Measurements from ENCODE around the gene GPATCH8.
"Not testable (repeated sequence)": the region's sequence is repeated elsewhere in the genome, so short reads cannot be mapped to it uniquely, and the experiment has no call there.

The GPATCH8 gene

DNA sequence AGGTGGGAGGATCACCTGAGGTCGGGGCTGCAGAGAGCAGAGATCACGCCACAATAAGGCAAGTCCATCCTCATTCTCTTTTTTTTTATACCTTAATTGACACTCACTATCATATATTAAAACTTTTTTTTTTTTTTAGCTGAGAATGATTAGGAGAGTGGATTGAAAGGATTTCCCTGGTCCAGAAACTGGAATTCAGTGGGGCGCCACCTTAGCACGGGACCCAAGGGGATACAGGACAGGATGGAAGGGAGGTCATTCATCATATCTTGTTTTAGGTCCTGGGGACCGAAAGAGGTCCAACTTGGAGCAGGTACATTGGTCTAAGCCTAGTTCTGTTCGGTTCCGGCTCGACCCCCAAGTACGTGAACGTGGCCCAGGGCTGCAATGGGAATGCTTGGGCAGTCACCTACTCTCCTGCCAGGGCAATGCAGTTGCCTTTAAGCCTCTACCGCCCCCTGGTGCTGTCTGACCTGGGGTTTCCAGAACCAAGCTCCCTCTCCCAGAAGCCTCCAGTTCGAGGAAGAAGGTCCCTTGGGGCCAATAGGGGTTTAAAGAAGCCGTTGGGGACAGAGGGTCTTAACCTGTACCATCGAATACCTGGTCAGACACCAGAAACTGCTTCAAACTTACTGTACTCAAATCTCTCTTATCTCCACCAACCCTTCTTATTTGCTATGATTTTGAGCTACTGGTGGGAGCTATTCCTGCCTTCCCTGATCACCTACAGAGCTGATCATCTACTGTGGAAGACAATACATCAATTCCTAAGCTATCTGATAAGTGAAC, 19.9 kb upstream of the GPATCH8 start:
- H3K9ac ChIP-seq (ENCODE audit: low read length): no peak overlapping the region
- H3K27ac ChIP-seq (ENCODE audit: low read depth, low read length): no peak overlapping the region
- H3K27me3 ChIP-seq (ENCODE audit: control insufficient read depth in 1 of 2, insufficient read depth in 2 of 2, low read length in 2 of 2): no peaks in the 10 kb centered on the region
- no peak overlapping the region for H3K4me3 ChIP-seq (ENCODE audit: low read depth in 1 of 2, low read length in 2 of 2)
- H3K36me3 ChIP-seq (ENCODE audit: insufficient read depth, low read length): no peaks in the 10 kb centered on the region
- H3K9me3 ChIP-seq (ENCODE audit: low read length): no peaks in the 10 kb centered on the region
- no peaks in the 10 kb centered on the region for H3K4me1 ChIP-seq (ENCODE audit: insufficient read depth, low read length)

DNA sequence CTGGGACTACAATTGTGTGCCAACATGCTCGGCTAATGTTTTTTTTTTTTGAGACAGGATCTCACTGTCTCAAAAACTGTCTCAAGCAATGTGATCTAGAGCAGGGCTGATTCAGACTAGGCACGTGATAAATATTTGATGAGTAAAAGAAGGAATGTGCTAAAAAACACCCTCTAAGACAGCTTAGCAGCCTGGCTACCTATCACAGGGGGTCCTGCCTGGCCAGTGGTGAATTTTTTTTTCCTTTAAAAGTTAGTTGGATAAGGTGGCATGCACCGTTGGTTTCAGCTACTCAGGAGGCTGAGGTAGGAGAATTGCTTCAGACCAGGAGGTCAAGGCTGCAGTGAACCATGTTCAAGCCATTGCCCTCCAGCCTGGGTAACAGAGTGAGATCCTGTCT, 14.8 kb upstream of the GPATCH8 start:
- Histone ChIP-seq H3K9me3 (ENCODE audit: low read length) (no peaks in the 10 kb centered on the region), H3K27me3 (ENCODE audit: control insufficient read depth in 1 of 2, insufficient read depth in 2 of 2, low read length in 2 of 2) (no peaks in the 10 kb centered on the region), H3K4me1 (ENCODE audit: insufficient read depth, low read length) (no peaks in the 10 kb centered on the region), H3K9ac (ENCODE audit: low read length) (no peak overlapping the region), H3K4me3 (ENCODE audit: low read depth in 1 of 2, low read length in 2 of 2) (no peak overlapping the region), H3K27ac (ENCODE audit: low read depth, low read length) (no peak overlapping the region), H3K36me3 (ENCODE audit: insufficient read depth, low read length) (no peaks in the 10 kb centered on the region)

DNA sequence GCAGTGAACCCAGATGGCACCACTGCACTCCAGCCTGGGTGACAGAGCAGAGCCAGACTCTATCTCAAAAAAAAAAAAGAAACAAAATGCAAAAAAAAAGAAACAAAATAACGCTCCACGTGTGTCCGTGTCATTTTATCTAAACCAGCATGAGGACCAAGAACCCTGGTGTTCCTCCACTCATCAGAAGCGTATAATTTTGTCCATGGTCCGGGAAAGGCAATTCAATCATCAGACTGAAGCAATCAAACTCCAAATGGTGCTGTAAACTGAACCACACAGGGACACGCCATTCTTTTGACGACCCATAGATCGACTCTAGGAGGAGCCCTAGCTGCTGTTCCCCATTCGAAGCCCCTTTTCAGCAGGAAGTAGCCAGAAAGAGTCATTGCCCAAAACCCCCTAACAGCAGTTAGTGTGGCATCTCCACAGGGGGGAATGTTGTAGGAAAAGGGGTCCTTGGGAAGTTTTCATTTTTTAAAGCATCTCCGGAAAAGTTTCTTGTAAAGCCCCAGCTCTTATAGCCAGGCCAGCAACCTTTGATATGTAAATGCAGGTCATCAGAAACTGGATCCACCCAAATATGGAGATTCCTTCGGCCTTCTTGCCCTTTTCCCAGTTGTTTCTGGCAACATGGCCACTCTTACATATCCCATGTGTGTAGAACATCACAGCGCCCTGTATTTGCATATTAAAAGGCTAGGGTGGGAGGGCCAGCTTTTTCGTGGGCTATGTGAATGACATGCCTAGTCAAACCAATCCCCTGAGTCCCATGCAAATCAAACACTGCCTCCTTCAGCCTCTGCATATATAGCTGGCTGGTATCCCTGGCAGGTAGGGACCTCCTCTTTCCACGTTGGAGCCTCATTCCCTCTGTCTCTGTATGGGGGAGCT, 8.3 kb upstream of the GPATCH8 start:
- not testable (repeated sequence) for H3K4me1 ChIP-seq (ENCODE audit: insufficient read depth, low read length); H3K9ac ChIP-seq (ENCODE audit: low read length); H3K4me3 ChIP-seq (ENCODE audit: low read depth in 1 of 2, low read length in 2 of 2); H3K36me3 ChIP-seq (ENCODE audit: insufficient read depth, low read length); H3K27ac ChIP-seq (ENCODE audit: low read depth, low read length); H3K9me3 ChIP-seq (ENCODE audit: low read length); H3K27me3 ChIP-seq (ENCODE audit: control insufficient read depth in 1 of 2, insufficient read depth in 2 of 2, low read length in 2 of 2)

DNA sequence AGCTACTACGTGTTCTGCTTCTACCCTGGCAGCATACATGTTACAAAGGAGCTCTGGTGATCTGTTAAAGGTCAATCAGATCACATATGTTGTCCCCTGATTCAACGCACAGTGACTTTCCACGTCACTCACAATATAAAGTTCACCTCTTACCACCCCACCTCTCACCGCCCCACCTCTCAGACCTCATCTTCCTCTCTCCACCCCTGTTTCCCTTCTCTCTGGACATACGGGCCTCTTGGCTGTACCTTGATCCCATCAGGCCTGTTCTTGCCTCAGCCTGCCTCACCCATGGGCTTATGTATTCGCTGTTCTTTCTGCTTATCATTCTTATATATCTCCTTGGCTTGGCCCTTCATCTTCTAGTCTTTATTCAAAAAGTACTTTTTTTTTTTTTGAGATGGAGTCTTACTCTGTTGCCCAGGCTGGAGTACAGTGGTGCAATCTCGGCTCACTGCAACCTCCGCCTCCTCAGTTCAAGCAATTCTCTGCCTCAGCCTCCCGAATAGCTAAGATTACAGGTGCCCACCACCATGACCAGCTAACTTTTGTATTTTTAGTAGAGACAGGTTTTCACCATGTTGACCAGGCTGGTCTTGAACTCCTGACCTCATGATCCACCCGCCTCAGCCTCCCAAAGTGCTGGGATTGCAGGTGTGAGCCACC, 3.9 kb upstream of the GPATCH8 start:
- not testable (repeated sequence) for H3K4me3 ChIP-seq (ENCODE audit: low read depth in 1 of 2, low read length in 2 of 2); H3K27ac ChIP-seq (ENCODE audit: low read depth, low read length); H3K4me1 ChIP-seq (ENCODE audit: insufficient read depth, low read length); H3K9ac ChIP-seq (ENCODE audit: low read length); H3K36me3 ChIP-seq (ENCODE audit: insufficient read depth, low read length); H3K27me3 ChIP-seq (ENCODE audit: control insufficient read depth in 1 of 2, insufficient read depth in 2 of 2, low read length in 2 of 2); H3K9me3 ChIP-seq (ENCODE audit: low read length)

DNA sequence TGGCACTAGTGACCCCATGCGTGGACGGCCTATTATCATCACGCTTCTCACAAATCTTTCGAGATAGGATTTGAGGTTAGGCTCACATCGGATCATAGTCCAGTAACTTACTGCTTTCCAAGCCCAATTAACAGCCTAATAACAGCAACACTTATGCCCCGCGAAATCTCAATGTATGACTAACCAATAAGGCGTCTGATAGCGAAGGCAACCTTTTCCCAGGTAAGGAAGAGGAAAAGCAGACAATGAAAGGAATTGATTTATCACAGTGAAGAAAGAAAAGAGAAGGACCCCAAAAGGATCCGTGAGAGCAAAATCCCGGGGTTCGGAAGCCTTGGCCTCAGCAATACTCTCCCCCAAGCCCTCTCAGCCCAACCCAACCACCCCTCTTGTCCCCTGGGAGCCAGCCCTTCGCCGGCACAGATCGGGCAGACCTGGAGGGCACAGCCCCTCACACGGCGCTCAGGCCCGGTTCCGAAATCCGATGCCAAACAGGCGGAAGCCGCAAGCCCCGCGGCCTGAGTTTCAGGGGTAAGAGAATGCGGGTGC, 534 bp downstream of the GPATCH8 start:
- no peaks in the 10 kb centered on the region for H3K36me3 ChIP-seq (ENCODE audit: insufficient read depth, low read length)
- peak overlapping the region; percentile 55 for H3K9ac ChIP-seq (ENCODE audit: low read length)
- peak overlapping the region; percentile 96 to 99 for H3K4me3 ChIP-seq (ENCODE audit: low read depth in 1 of 2, low read length in 2 of 2)
- H3K9me3 ChIP-seq (ENCODE audit: low read length): no peaks in the 10 kb centered on the region
- H3K27ac ChIP-seq (ENCODE audit: low read depth, low read length): peak overlapping the region; percentile 97
- peaks cover 24% of the 10 kb centered on the region for H3K4me1 ChIP-seq (ENCODE audit: insufficient read depth, low read length)
- no peaks in the 10 kb centered on the region for H3K27me3 ChIP-seq (ENCODE audit: control insufficient read depth in 1 of 2, insufficient read depth in 2 of 2, low read length in 2 of 2)

DNA sequence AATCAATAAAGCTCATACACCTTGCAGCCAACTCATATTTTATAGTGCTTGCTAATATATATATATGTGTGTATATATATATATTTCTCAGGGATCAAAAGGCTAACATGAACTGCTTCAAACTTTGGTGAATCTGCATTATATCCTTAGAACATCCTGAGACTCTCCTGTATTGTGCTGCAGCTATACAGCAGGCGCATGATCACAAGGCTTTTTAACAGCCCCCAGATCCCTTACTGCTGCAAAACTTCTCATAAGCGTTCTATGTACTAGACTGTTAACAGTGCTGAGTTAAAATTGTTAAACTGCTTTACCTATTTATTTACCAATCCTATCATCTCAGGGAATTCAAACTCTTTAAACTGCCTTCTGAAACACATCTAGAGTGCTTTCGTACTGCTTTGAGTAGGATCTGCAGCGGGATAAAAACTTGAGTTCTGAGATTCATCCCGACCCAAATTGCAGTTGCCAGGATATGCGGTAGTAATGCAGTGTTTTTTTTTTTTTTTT, 1.3 kb downstream of the GPATCH8 start:
- no peaks in the 10 kb centered on the region for H3K36me3 ChIP-seq (ENCODE audit: insufficient read depth, low read length)
- peak overlapping the region; percentile 31 to 96 for H3K4me3 ChIP-seq (ENCODE audit: low read depth in 1 of 2, low read length in 2 of 2)
- H3K27ac ChIP-seq (ENCODE audit: low read depth, low read length): peak overlapping the region; percentile 16
- peak overlapping the region; percentile 55 for H3K9ac ChIP-seq (ENCODE audit: low read length)
- H3K27me3 ChIP-seq (ENCODE audit: control insufficient read depth in 1 of 2, insufficient read depth in 2 of 2, low read length in 2 of 2): no peaks in the 10 kb centered on the region
- H3K9me3 ChIP-seq (ENCODE audit: low read length): no peaks in the 10 kb centered on the region
- H3K4me1 ChIP-seq (ENCODE audit: insufficient read depth, low read length): peaks cover 28% of the 10 kb centered on the region

DNA sequence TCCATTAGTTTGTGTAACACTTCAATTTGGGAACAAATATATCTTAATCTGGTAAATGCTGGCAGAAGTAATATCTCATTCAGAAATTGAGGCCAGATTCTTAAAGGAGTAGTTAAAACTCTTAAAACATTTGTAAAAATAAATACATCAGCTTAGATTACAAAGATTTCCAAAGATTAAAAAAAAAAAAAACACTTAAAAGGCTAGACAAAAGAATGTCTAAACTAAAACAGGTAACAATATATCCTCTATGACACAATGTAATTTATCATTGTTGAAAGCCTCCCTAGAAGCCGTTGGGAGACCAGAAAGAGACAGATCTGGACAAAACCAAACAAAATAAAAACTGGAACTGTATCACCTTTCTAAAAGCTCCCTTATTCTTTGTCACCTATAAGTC, 3.5 kb downstream of the GPATCH8 start:
- no peak overlapping the region for H3K27ac ChIP-seq (ENCODE audit: low read depth, low read length)
- H3K4me1 ChIP-seq (ENCODE audit: insufficient read depth, low read length): peaks cover 28% of the 10 kb centered on the region
- H3K4me3 ChIP-seq (ENCODE audit: low read depth in 1 of 2, low read length in 2 of 2): no peak overlapping the region
- H3K36me3 ChIP-seq (ENCODE audit: insufficient read depth, low read length): no peaks in the 10 kb centered on the region
- H3K9me3 ChIP-seq (ENCODE audit: low read length): no peaks in the 10 kb centered on the region
- H3K27me3 ChIP-seq (ENCODE audit: control insufficient read depth in 1 of 2, insufficient read depth in 2 of 2, low read length in 2 of 2): no peaks in the 10 kb centered on the region
- H3K9ac ChIP-seq (ENCODE audit: low read length): no peak overlapping the region

DNA sequence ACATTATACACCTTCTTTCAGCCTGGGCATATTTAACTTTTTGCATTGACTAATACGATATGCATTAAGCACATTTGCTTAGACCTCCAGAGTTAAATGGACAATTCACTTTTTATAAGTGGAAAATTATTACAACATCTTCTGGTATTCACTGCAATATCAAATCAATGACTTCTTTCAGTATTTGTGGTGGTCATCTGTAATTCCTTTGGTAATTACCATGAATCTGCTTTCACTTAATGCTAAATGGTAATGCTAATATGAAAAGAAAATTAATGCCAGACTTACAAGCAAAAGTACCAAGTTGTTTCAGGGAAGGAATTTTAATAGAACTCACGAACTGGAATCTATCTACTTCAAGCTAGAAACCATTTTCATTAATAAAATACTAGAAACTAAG, 6.4 kb downstream of the GPATCH8 start:
- Histone ChIP-seq H3K36me3 (ENCODE audit: insufficient read depth, low read length) (no peaks in the 10 kb centered on the region), H3K4me1 (ENCODE audit: insufficient read depth, low read length) (peaks cover 22% of the 10 kb centered on the region), H3K27me3 (ENCODE audit: control insufficient read depth in 1 of 2, insufficient read depth in 2 of 2, low read length in 2 of 2) (no peaks in the 10 kb centered on the region), H3K9ac (ENCODE audit: low read length) (no peak overlapping the region), H3K4me3 (ENCODE audit: low read depth in 1 of 2, low read length in 2 of 2) (no peak overlapping the region), H3K9me3 (ENCODE audit: low read length) (no peaks in the 10 kb centered on the region), H3K27ac (ENCODE audit: low read depth, low read length) (no peak overlapping the region)

DNA sequence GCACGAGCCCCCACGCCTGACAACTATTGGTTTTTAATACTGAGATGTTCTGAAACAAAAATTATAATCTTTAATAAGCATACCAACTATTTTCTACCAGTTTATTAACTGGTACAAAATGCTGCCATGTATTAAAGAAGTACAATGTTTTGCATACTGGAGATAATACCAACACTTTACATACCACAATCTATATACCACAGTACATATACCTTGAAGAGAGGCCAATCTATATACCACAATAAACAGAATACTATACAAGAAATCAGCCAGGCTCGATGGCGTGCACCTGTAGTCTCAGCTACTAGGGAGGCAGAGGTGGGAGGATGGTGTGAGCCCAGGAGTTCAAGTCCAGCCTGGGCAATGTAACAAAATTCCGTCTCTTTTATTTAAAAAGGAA, 9.9 kb downstream of the GPATCH8 start:
- Histone ChIP-seq H3K36me3 (ENCODE audit: insufficient read depth, low read length) (no peaks in the 10 kb centered on the region), H3K4me1 (ENCODE audit: insufficient read depth, low read length) (peaks cover 3% of the 10 kb centered on the region), H3K9ac (ENCODE audit: low read length) (no peak overlapping the region), H3K27me3 (ENCODE audit: control insufficient read depth in 1 of 2, insufficient read depth in 2 of 2, low read length in 2 of 2) (no peaks in the 10 kb centered on the region), H3K4me3 (ENCODE audit: low read depth in 1 of 2, low read length in 2 of 2) (no peak overlapping the region), H3K9me3 (ENCODE audit: low read length) (no peaks in the 10 kb centered on the region), H3K27ac (ENCODE audit: low read depth, low read length) (no peak overlapping the region)

DNA sequence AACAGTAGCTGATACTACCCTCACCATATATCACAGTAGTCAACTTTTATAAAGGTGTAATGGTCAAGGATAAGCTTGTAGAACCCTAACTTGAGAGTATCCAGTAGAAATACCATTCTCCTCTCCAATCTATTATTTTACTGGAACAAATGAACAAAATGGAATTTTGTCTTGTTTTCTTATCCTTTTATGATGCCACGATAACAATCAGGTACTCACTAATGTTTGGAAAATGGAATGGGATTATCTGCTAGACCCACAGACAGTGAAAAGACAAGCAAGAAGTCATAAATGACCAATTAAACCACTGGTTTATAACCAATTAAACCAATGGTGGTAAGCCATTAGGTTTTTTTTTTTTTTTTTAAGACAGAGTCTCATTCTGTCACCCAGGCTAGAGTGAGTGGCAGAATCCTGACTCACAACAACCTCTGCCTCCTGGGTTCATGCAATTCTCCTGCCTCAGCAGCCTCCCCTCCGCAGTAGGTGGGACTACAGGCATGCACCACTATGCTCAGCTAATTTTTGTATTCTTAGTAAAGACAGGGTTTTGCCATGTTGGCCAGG, 10.4 kb downstream of the GPATCH8 start:
- Histone ChIP-seq H3K9me3 (ENCODE audit: low read length) (no peaks in the 10 kb centered on the region), H3K4me1 (ENCODE audit: insufficient read depth, low read length) (peaks cover 3% of the 10 kb centered on the region), H3K36me3 (ENCODE audit: insufficient read depth, low read length) (no peaks in the 10 kb centered on the region), H3K4me3 (ENCODE audit: low read depth in 1 of 2, low read length in 2 of 2) (no peak overlapping the region), H3K27ac (ENCODE audit: low read depth, low read length) (no peak overlapping the region), H3K27me3 (ENCODE audit: control insufficient read depth in 1 of 2, insufficient read depth in 2 of 2, low read length in 2 of 2) (no peaks in the 10 kb centered on the region), H3K9ac (ENCODE audit: low read length) (no peak overlapping the region)

DNA sequence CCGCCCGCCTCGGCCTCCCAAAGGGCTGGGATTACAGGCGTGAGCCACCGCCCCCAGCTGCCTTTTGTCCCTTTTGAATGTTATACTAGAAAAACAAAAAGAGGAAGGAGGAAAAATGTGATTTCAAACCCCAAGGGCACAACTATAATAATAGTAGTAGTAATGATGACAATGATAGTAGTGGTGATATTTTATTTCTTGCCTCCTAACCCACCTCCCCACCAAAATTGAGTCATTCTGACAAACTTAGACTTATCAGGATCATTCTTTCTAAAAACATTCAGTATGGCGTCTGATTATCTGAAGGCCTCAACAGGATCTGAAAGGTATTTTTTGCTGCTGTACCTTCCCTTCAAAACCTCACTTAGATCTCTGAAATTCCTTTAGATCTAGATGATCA, 13.6 kb downstream of the GPATCH8 start:
- no peaks in the 10 kb centered on the region for H3K27me3 ChIP-seq (ENCODE audit: control insufficient read depth in 1 of 2, insufficient read depth in 2 of 2, low read length in 2 of 2)
- H3K4me3 ChIP-seq (ENCODE audit: low read depth in 1 of 2, low read length in 2 of 2): no peak overlapping the region
- H3K27ac ChIP-seq (ENCODE audit: low read depth, low read length): no peak overlapping the region
- no peaks in the 10 kb centered on the region for H3K36me3 ChIP-seq (ENCODE audit: insufficient read depth, low read length)
- no peak overlapping the region for H3K9ac ChIP-seq (ENCODE audit: low read length)
- no peaks in the 10 kb centered on the region for H3K9me3 ChIP-seq (ENCODE audit: low read length)
- H3K4me1 ChIP-seq (ENCODE audit: insufficient read depth, low read length): no peaks in the 10 kb centered on the region

All from muscle layer of colon (tissue), 2 donors.